ENCODE data around the gene WDR27.

- no peak for TF ChIP-seq ESRRA (IDR thresholded peaks at IDR 0.05; ENCODE audit: low read length)
- TF ChIP-seq POLR2A (IDR thresholded peaks at IDR 0.05; ENCODE audit: low read depth, low read length), result no peak
- TF ChIP-seq, protein P1, sequence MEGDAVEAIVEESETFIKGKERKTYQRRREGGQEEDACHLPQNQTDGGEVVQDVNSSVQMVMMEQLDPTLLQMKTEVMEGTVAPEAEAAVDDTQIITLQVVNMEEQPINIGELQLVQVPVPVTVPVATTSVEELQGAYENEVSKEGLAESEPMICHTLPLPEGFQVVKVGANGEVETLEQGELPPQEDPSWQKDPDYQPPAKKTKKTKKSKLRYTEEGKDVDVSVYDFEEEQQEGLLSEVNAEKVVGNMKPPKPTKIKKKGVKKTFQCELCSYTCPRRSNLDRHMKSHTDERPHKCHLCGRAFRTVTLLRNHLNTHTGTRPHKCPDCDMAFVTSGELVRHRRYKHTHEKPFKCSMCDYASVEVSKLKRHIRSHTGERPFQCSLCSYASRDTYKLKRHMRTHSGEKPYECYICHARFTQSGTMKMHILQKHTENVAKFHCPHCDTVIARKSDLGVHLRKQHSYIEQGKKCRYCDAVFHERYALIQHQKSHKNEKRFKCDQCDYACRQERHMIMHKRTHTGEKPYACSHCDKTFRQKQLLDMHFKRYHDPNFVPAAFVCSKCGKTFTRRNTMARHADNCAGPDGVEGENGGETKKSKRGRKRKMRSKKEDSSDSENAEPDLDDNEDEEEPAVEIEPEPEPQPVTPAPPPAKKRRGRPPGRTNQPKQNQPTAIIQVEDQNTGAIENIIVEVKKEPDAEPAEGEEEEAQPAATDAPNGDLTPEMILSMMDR (IDR thresholded peaks at IDR 0.05 in 2 of 3, conservative IDR thresholded peaks at IDR 0.05 in 1 of 3; ENCODE audit: control insufficient read depth in 2 of 3, extremely low read depth in 1 of 3, insufficient read depth in 1 of 3, low read depth in 3 of 3, low read length in 3 of 3), result no peak
- TF ChIP-seq, protein P2, sequence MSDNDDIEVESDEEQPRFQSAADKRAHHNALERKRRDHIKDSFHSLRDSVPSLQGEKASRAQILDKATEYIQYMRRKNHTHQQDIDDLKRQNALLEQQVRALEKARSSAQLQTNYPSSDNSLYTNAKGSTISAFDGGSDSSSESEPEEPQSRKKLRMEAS (IDR thresholded peaks at IDR 0.05; ENCODE audit: low read depth, low read length), result no peak
- no peak for TF ChIP-seq POLR2AphosphoS2 (IDR thresholded peaks at IDR 0.05; ENCODE audit: low read depth, low read length)
- TF ChIP-seq, protein P3, sequence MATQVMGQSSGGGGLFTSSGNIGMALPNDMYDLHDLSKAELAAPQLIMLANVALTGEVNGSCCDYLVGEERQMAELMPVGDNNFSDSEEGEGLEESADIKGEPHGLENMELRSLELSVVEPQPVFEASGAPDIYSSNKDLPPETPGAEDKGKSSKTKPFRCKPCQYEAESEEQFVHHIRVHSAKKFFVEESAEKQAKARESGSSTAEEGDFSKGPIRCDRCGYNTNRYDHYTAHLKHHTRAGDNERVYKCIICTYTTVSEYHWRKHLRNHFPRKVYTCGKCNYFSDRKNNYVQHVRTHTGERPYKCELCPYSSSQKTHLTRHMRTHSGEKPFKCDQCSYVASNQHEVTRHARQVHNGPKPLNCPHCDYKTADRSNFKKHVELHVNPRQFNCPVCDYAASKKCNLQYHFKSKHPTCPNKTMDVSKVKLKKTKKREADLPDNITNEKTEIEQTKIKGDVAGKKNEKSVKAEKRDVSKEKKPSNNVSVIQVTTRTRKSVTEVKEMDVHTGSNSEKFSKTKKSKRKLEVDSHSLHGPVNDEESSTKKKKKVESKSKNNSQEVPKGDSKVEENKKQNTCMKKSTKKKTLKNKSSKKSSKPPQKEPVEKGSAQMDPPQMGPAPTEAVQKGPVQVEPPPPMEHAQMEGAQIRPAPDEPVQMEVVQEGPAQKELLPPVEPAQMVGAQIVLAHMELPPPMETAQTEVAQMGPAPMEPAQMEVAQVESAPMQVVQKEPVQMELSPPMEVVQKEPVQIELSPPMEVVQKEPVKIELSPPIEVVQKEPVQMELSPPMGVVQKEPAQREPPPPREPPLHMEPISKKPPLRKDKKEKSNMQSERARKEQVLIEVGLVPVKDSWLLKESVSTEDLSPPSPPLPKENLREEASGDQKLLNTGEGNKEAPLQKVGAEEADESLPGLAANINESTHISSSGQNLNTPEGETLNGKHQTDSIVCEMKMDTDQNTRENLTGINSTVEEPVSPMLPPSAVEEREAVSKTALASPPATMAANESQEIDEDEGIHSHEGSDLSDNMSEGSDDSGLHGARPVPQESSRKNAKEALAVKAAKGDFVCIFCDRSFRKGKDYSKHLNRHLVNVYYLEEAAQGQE (IDR thresholded peaks at IDR 0.05; ENCODE audit: low read depth, low read length), result no peak
- TF ChIP-seq ZSCAN29 (IDR thresholded peaks at IDR 0.05), result no peak
Observed at GRCh38 chr6:169623343-169623742, 78.5 kb downstream of the WDR27 start.
